NCI-H345 (cell line): ENCODE data around the gene CCDC27.
"Not testable (repeated sequence)": the region's sequence is repeated elsewhere in the genome, so short reads cannot be mapped to it uniquely, and the experiment has no call there.

Experiments used
- DNase-seq: peaks from one replicate; lab custom pipeline; 2025; lab: John Stamatoyannopoulos, UW

The CCDC27 gene

GRCh38 chr1:3736708-3737107 is 15.5 kb upstream of the CCDC27 start:
- DNase-seq, result no peak

- no peak for DNase-seq
These were observed 13.3 kb upstream of the CCDC27 start for GRCh38 chr1:3738943-3739342.

GRCh38 chr1:3740042-3740441 is 12.2 kb upstream of the CCDC27 start:
- DNase-seq, result no peak

- DNase-seq, result no peak
These were observed 11.5 kb upstream of the CCDC27 start for GRCh38 chr1:3740752-3741151.

- no peak for DNase-seq
These were observed 10.4 kb upstream of the CCDC27 start for GRCh38 chr1:3741566-3742438.

- DNase-seq, result no peak
These were observed 9.6 kb upstream of the CCDC27 start for GRCh38 chr1:3742439-3743298.

- DNase-seq, result no peak
These were observed 8.8 kb upstream of the CCDC27 start for GRCh38 chr1:3743421-3743820.

- DNase-seq, result no peak
These were observed 8.4 kb upstream of the CCDC27 start for GRCh38 chr1:3743826-3744225.

GRCh38 chr1:3744646-3745045 is 7.6 kb upstream of the CCDC27 start:
- DNase-seq, result no peak

GRCh38 chr1:3745071-3745470 is 7.2 kb upstream of the CCDC27 start:
- no peak for DNase-seq

GRCh38 chr1:3745590-3746381 is 6.5 kb upstream of the CCDC27 start:
- DNase-seq, result no peak

GRCh38 chr1:3746389-3746829 is 5.8 kb upstream of the CCDC27 start:
- DNase-seq, result peak; percentile 40

GRCh38 chr1:3746830-3747521 is 5.3 kb upstream of the CCDC27 start:
- peak; percentile 94 for DNase-seq

- no peak for DNase-seq
These were observed 4.8 kb upstream of the CCDC27 start for GRCh38 chr1:3747522-3747848.

- no peak for DNase-seq
These were observed 4.3 kb upstream of the CCDC27 start for GRCh38 chr1:3747903-3748302.

GRCh38 chr1:3748316-3748900 is 3.8 kb upstream of the CCDC27 start:
- DNase-seq, result not testable (repeated sequence)

- no peak for DNase-seq
These were observed 2.7 kb upstream of the CCDC27 start for GRCh38 chr1:3749512-3749911.

- DNase-seq, result no peak
These were observed 1.5 kb upstream of the CCDC27 start for GRCh38 chr1:3750741-3751140.

- DNase-seq, result no peak
These were observed 1.6 kb downstream of the CCDC27 start for GRCh38 chr1:3753656-3754454.

- no peak for DNase-seq
These were observed 4.1 kb downstream of the CCDC27 start for GRCh38 chr1:3756394-3756793.
